HEK293 (cell line): ENCODE data around the gene APRT.

Source experiments
- CTCF ChIA-PET: fragments of 350-600 bp; formaldehyde crosslinking; extraction: SDS; loops from one replicate; lab custom pipeline; 2021; ENCODE audit warnings: antibody characterized with exemption; lab: Yijun Ruan, JAX
- POLR2A ChIA-PET: fragments of 300-600 bp; formaldehyde crosslinking; extraction: SDS; loops from one replicate; lab custom pipeline; 2020; ENCODE audit warnings: antibody characterized with exemption, inconsistent platforms; lab: Yijun Ruan, JAX
- H3K27ac ChIP-seq: fragments of 200-500 bp; sonication (Bioruptor generic); 2 replicates; pipeline ENCODE4 v1.5.1; 2014; ENCODE audit warnings: low read depth, low read length, control low read depth, inconsistent platforms; ENCODE audit errors: extremely low read depth
- H3K36me3 ChIP-seq, 2 experiments: fragments of 200-500 bp in 1 of 2; sonication (Bioruptor generic) in 1 of 2; 1 replicate in 1 of 2; 2 replicates in 1 of 2; pipeline ENCODE4 v1.5.1; 2014 to 2017; ENCODE audit warnings: inconsistent platforms in 2 of 2, low read length in 2 of 2; ENCODE audit not compliant: control insufficient read depth in 2 of 2, insufficient read depth in 1 of 2
- H3K4me1 ChIP-seq: fragments of 200-500 bp; sonication (Bioruptor generic); 2 replicates; pipeline ENCODE4 v1.5.1; 2014; ENCODE audit warnings: mild to moderate bottlenecking, low read length, inconsistent platforms; ENCODE audit not compliant: control insufficient read depth, insufficient read depth
- H3K4me3 ChIP-seq: 2 replicates; pipeline ENCODE4 v1.5.1; 2011; ENCODE audit warnings: low read depth, mild to moderate bottlenecking, control low read depth, low read length, moderate library complexity
- H3K9me3 ChIP-seq: fragments of 200-500 bp; sonication (Bioruptor generic); 2 replicates; pipeline ENCODE4 v1.5.1; 2014; ENCODE audit warnings: low read depth, low read length, inconsistent platforms; ENCODE audit not compliant: control insufficient read depth, insufficient read depth
- BCL6B ChIP-seq: fragments of 450-650 bp; formaldehyde crosslinking; IDR thresholded peaks from 2 replicates; pipeline ENCODE4 v1.5.1; 2017; ENCODE audit warnings: missing biosample characterization, missing genetic modification characterization
- REPIN1 ChIP-seq: fragments of 450-650 bp; formaldehyde crosslinking; IDR thresholded peaks from 2 replicates; pipeline ENCODE4 v1.5.1; 2017; ENCODE audit warnings: missing biosample characterization, missing genetic modification characterization, low read depth
- ZBTB10 ChIP-seq: fragments of 450-650 bp; formaldehyde crosslinking; IDR thresholded peaks from 2 replicates; pipeline ENCODE4 v1.5.1; 2016; ENCODE audit warnings: missing biosample characterization, missing genetic modification characterization
- ZBTB26 ChIP-seq: fragments of 450-650 bp; formaldehyde crosslinking; optimal IDR thresholded peaks from 2 replicates; pipeline ENCODE3; 2016; ENCODE audit warnings: missing biosample characterization, mild to moderate bottlenecking, missing genetic modification characterization
- ZBTB44 ChIP-seq: fragments of 450-650 bp; IDR thresholded peaks from 2 replicates; pipeline ENCODE4 v1.5.1; 2018; ENCODE audit warnings: missing biosample characterization, mild to moderate bottlenecking, missing genetic modification characterization
- ZBTB6 ChIP-seq: fragments of 450-650 bp; formaldehyde crosslinking; IDR thresholded peaks from 2 replicates; pipeline ENCODE4 v1.5.1; 2017; ENCODE audit warnings: missing biosample characterization, missing genetic modification characterization
- ZNF211 ChIP-seq: fragments of 450-650 bp; formaldehyde crosslinking; IDR thresholded peaks from 2 replicates; pipeline ENCODE4 v1.5.1; 2016; ENCODE audit warnings: low read depth, missing biosample characterization, missing genetic modification characterization
- ZNF280D ChIP-seq: fragments of 450-650 bp; formaldehyde crosslinking; IDR thresholded peaks from 2 replicates; pipeline ENCODE4 v1.5.1; 2016; ENCODE audit warnings: missing biosample characterization, missing genetic modification characterization
- ZNF302 ChIP-seq: fragments of 450-650 bp; formaldehyde crosslinking; IDR thresholded peaks from 2 replicates; pipeline ENCODE4 v1.5.1; 2016; ENCODE audit warnings: missing biosample characterization, missing genetic modification characterization, low read depth
- ZNF341 ChIP-seq: fragments of 450-650 bp; formaldehyde crosslinking; IDR thresholded peaks from 2 replicates; pipeline ENCODE4; 2016; ENCODE audit warnings: low read depth, missing biosample characterization, missing genetic modification characterization
- ZNF391 ChIP-seq: fragments of 450-650 bp; formaldehyde crosslinking; IDR thresholded peaks from 2 replicates; pipeline ENCODE4 v1.5.1; 2016; ENCODE audit warnings: low read depth, missing biosample characterization, missing genetic modification characterization, borderline replicate concordance
- ZNF501 ChIP-seq: fragments of 450-650 bp; formaldehyde crosslinking; IDR thresholded peaks from 2 replicates; pipeline ENCODE4 v1.5.1; 2016; ENCODE audit warnings: missing biosample characterization, missing genetic modification characterization
- ZNF513 ChIP-seq: fragments of 450-650 bp; IDR thresholded peaks from 2 replicates; pipeline ENCODE4 v1.5.1; 2018; ENCODE audit warnings: missing biosample characterization, missing genetic modification characterization
- ZNF571 ChIP-seq: fragments of 450-650 bp; formaldehyde crosslinking; IDR thresholded peaks from 2 replicates; pipeline ENCODE4 v1.5.0; 2017; ENCODE audit warnings: missing biosample characterization, missing genetic modification characterization
- ZNF580 ChIP-seq: fragments of 450-650 bp; formaldehyde crosslinking; IDR thresholded peaks from 2 replicates; pipeline ENCODE4 v1.5.1; 2016; ENCODE audit warnings: missing biosample characterization, missing genetic modification characterization
- ZNF660 ChIP-seq: fragments of 450-650 bp; IDR thresholded peaks from 2 replicates; pipeline ENCODE4 v1.5.1; 2018; ENCODE audit warnings: missing biosample characterization, mild to moderate bottlenecking, missing genetic modification characterization
- ZNF677 ChIP-seq: fragments of 450-650 bp; IDR thresholded peaks from 2 replicates; pipeline ENCODE4 v1.5.0; 2018; ENCODE audit warnings: missing biosample characterization, mild to moderate bottlenecking, missing genetic modification characterization, moderate library complexity
- ZNF704 ChIP-seq: fragments of 450-650 bp; formaldehyde crosslinking; IDR thresholded peaks from 2 replicates; pipeline ENCODE4 v1.5.1; 2016; ENCODE audit warnings: missing biosample characterization, missing genetic modification characterization
- ZNF785 ChIP-seq: fragments of 450-650 bp; formaldehyde crosslinking; IDR thresholded peaks from 2 replicates; pipeline ENCODE4 v1.5.1; 2016; ENCODE audit warnings: missing biosample characterization, missing genetic modification characterization
- ZSCAN5A ChIP-seq: fragments of 450-650 bp; formaldehyde crosslinking; IDR thresholded peaks from 2 replicates; pipeline ENCODE4 v1.5.1; 2016; ENCODE audit warnings: missing biosample characterization, missing genetic modification characterization

The APRT gene

GRCh38 chr16:88835383-88835782, 23.7 kb upstream of the APRT start (continued):
- no peak for TF ChIP-seq ZNF280D (tag by site-specific recombination)
- no peak for TF ChIP-seq ZSCAN5A
- no peak for TF ChIP-seq ZNF704 (tag by site-specific recombination)
- no peak for TF ChIP-seq ZBTB6
- TF ChIP-seq ZNF302 = no peak
- no peak for TF ChIP-seq ZNF211 (tag by site-specific recombination)
- TF ChIP-seq ZNF580 (tag by site-specific recombination) = no peak
- no peak for TF ChIP-seq ZNF501 (tag by site-specific recombination)
- no peak for TF ChIP-seq ZNF513
- no peak for TF ChIP-seq ZBTB26 (tag by site-specific recombination)
- TF ChIP-seq ZNF391 (tag by site-specific recombination) = no peak
- TF ChIP-seq, all 188 proteins: peak for 0

- Histone ChIP-seq H3K4me3 (no peak overlapping the region), H3K4me1 (no peaks in the 10 kb centered on the region), H3K9me3 (no peaks in the 10 kb centered on the region), H3K36me3 (peaks cover 0 to 12% of the 10 kb centered on the region in 2 experiments; a peak in 1 of 3 replicates), H3K27ac (no peak overlapping the region)
- ChIA-PET POLR2A (no interaction called here), CTCF (no interaction called here)
- TF ChIP-seq ZNF660 (tag by site-specific recombination) = no peak
- no peak for TF ChIP-seq ZBTB44 (tag by site-specific recombination)
- no peak for TF ChIP-seq ZNF677 (tag by site-specific recombination)
- no peak for TF ChIP-seq ZNF341 (tag by site-specific recombination)
- no peak for TF ChIP-seq ZNF785 (tag by site-specific recombination)
- TF ChIP-seq ZBTB10 (tag by site-specific recombination) = no peak
- TF ChIP-seq ZNF571 (tag by site-specific recombination) = no peak
- TF ChIP-seq REPIN1 (tag by site-specific recombination) = no peak
- no peak for TF ChIP-seq BCL6B
Measured at GRCh38 chr16:88834670-88835069, 22.9 kb upstream of the APRT start.
